Measurements from ENCODE around the gene CARMIL1.

CARMIL1 gene

GRCh38 chr6:25478973-25479372 lies 199.8 kb downstream of the CARMIL1 start:
- Histone ChIP-seq H3K14ac (ENCODE audit: low read length) (no peak overlapping the region), H3K9ac (ENCODE audit: low read length) (no peak overlapping the region)
- no CpG with 5 or more reads among the region's 1 CpG for WGBS (ENCODE audit: extremely low coverage, insufficient coverage, insufficient read length)

GRCh38 chr6:25481267-25481666 lies 202.1 kb downstream of the CARMIL1 start:
- H2BK5ac ChIP-seq (ENCODE audit: low read depth, low read length, poor library complexity): no peak overlapping the region
- no peak overlapping the region for H3K23ac ChIP-seq (ENCODE audit: low read length)
- H3K4me1 ChIP-seq (ENCODE audit: control insufficient read depth in 1 of 2, insufficient read depth in 2 of 2, low read length in 2 of 2): peaks cover 2 to 6% of the 10 kb centered on the region in 2 experiments
- WGBS (ENCODE audit: extremely low coverage, insufficient coverage, insufficient read length): no CpG with 5 or more reads among the region's 1 CpG
- no peak overlapping the region for H4K91ac ChIP-seq (ENCODE audit: low read depth, low read length)
- no peak overlapping the region for H2AFZ ChIP-seq (ENCODE audit: insufficient read depth, low read length, poor library complexity)
- H3K36me3 ChIP-seq (ENCODE audit: control insufficient read depth in 1 of 2, insufficient read depth in 2 of 2, low read length in 2 of 2): no peaks in the 10 kb centered on the region
- H3K9me3 ChIP-seq (ENCODE audit: insufficient read depth, low read depth, low read length): no peaks in the 10 kb centered on the region
- H3K27ac ChIP-seq (ENCODE audit: low read depth, low read length): no peak overlapping the region
- H3K4ac ChIP-seq (ENCODE audit: low read depth, low read length): no peak overlapping the region
- H2AK5ac ChIP-seq (ENCODE audit: low read length): no peak overlapping the region
- no peak overlapping the region for H3K18ac ChIP-seq (ENCODE audit: low read length)
- no peak overlapping the region for H3K4me3 ChIP-seq (ENCODE audit: low read depth, low read length)
- no peaks in the 10 kb centered on the region for H3K79me2 ChIP-seq (ENCODE audit: control insufficient read depth, insufficient read depth, low read length, poor library complexity)
- H3K14ac ChIP-seq (ENCODE audit: low read length): no peak overlapping the region
- H3K9ac ChIP-seq (ENCODE audit: low read length): no peak overlapping the region
- H2BK12ac ChIP-seq (ENCODE audit: low read length): no peak overlapping the region
- DNase-seq: peak; percentile 17 to 76
- no peak overlapping the region for H2BK120ac ChIP-seq (ENCODE audit: insufficient read depth, low read length, poor library complexity)
- peaks cover 2% of the 10 kb centered on the region for H3K79me1 ChIP-seq (ENCODE audit: low read length)
- H4K12ac ChIP-seq (ENCODE audit: low read depth, low read length): no peak overlapping the region
- no peaks in the 10 kb centered on the region for H3K27me3 ChIP-seq (ENCODE audit: insufficient read depth, low read length)
- H3K4me2 ChIP-seq (ENCODE audit: low read length): no peak overlapping the region
- H4K8ac ChIP-seq (ENCODE audit: low read depth, low read length): no peak overlapping the region

More at GRCh38 chr6:25478973-25479372, 199.8 kb downstream of the CARMIL1 start:
- H4K8ac ChIP-seq (ENCODE audit: low read depth, low read length): no peak overlapping the region
- H3K27ac ChIP-seq (ENCODE audit: low read depth, low read length): no peak overlapping the region
- no peak overlapping the region for H2BK120ac ChIP-seq (ENCODE audit: insufficient read depth, low read length, poor library complexity)
- no peaks in the 10 kb centered on the region for H3K79me2 ChIP-seq (ENCODE audit: control insufficient read depth, insufficient read depth, low read length, poor library complexity)
- H3K4me1 ChIP-seq (ENCODE audit: control insufficient read depth in 1 of 2, insufficient read depth in 2 of 2, low read length in 2 of 2): peaks cover 2 to 6% of the 10 kb centered on the region in 2 experiments
- no peak overlapping the region for H2BK5ac ChIP-seq (ENCODE audit: low read depth, low read length, poor library complexity)
- no peak overlapping the region for H3K4me2 ChIP-seq (ENCODE audit: low read length)
- no peak overlapping the region for H2BK12ac ChIP-seq (ENCODE audit: low read length)
- H3K36me3 ChIP-seq (ENCODE audit: control insufficient read depth in 1 of 2, insufficient read depth in 2 of 2, low read length in 2 of 2): no peaks in the 10 kb centered on the region
- no peak for DNase-seq
- H3K27me3 ChIP-seq (ENCODE audit: insufficient read depth, low read length): no peaks in the 10 kb centered on the region
- H3K18ac ChIP-seq (ENCODE audit: low read length): no peak overlapping the region
- no peak overlapping the region for H3K4ac ChIP-seq (ENCODE audit: low read depth, low read length)
- H4K12ac ChIP-seq (ENCODE audit: low read depth, low read length): no peak overlapping the region
- H2AFZ ChIP-seq (ENCODE audit: insufficient read depth, low read length, poor library complexity): no peak overlapping the region
- peaks cover 2% of the 10 kb centered on the region for H3K79me1 ChIP-seq (ENCODE audit: low read length)
- no peaks in the 10 kb centered on the region for H3K9me3 ChIP-seq (ENCODE audit: insufficient read depth, low read depth, low read length)
- no peak overlapping the region for H3K23ac ChIP-seq (ENCODE audit: low read length)
- no peak overlapping the region for H4K91ac ChIP-seq (ENCODE audit: low read depth, low read length)
- no peak overlapping the region for H2AK5ac ChIP-seq (ENCODE audit: low read length)
- H3K4me3 ChIP-seq (ENCODE audit: low read depth, low read length): no peak overlapping the region

- Histone ChIP-seq H4K91ac (ENCODE audit: low read depth, low read length) (no peak overlapping the region), H3K23ac (ENCODE audit: low read length) (no peak overlapping the region), H3K79me2 (ENCODE audit: control insufficient read depth, insufficient read depth, low read length, poor library complexity) (no peaks in the 10 kb centered on the region), H3K9me3 (ENCODE audit: insufficient read depth, low read depth, low read length) (no peaks in the 10 kb centered on the region), H2AFZ (ENCODE audit: insufficient read depth, low read length, poor library complexity) (no peak overlapping the region), H4K8ac (ENCODE audit: low read depth, low read length) (no peak overlapping the region), H3K14ac (ENCODE audit: low read length) (no peak overlapping the region), H3K4me3 (ENCODE audit: low read depth, low read length) (no peak overlapping the region), H3K18ac (ENCODE audit: low read length) (no peak overlapping the region), H3K27ac (ENCODE audit: low read depth, low read length) (no peak overlapping the region), H2BK5ac (ENCODE audit: low read depth, low read length, poor library complexity) (no peak overlapping the region), H3K79me1 (ENCODE audit: low read length) (no peaks in the 10 kb centered on the region), H2AK5ac (ENCODE audit: low read length) (no peak overlapping the region), H2BK120ac (ENCODE audit: insufficient read depth, low read length, poor library complexity) (no peak overlapping the region), H3K27me3 (ENCODE audit: insufficient read depth, low read length) (no peaks in the 10 kb centered on the region), H3K36me3 (ENCODE audit: control insufficient read depth in 1 of 2, insufficient read depth in 2 of 2, low read length in 2 of 2) (no peaks in the 10 kb centered on the region), H4K12ac (ENCODE audit: low read depth, low read length) (no peak overlapping the region), H3K4me2 (ENCODE audit: low read length) (no peak overlapping the region), H2BK12ac (ENCODE audit: low read length) (no peak overlapping the region), H3K4me1 (ENCODE audit: control insufficient read depth in 1 of 2, insufficient read depth in 2 of 2, low read length in 2 of 2) (no peaks in the 10 kb centered on the region), H3K4ac (ENCODE audit: low read depth, low read length) (no peak overlapping the region), H3K9ac (ENCODE audit: low read length) (no peak overlapping the region)
- no CpG with 5 or more reads among the region's 1 CpG for WGBS (ENCODE audit: extremely low coverage, insufficient coverage, insufficient read length)
- no peak for DNase-seq
These were observed 203.8 kb downstream of the CARMIL1 start for GRCh38 chr6:25482996-25483395.

- Histone ChIP-seq H3K23ac (ENCODE audit: low read length) (no peak overlapping the region), H3K18ac (ENCODE audit: low read length) (no peak overlapping the region), H3K79me2 (ENCODE audit: control insufficient read depth, insufficient read depth, low read length, poor library complexity) (no peaks in the 10 kb centered on the region), H3K36me3 (ENCODE audit: control insufficient read depth in 1 of 2, insufficient read depth in 2 of 2, low read length in 2 of 2) (peaks cover 0 to under 1% of the 10 kb centered on the region in 2 experiments), H3K4me3 (ENCODE audit: low read depth, low read length) (no peak overlapping the region), H3K4ac (ENCODE audit: low read depth, low read length) (no peak overlapping the region), H2BK120ac (ENCODE audit: insufficient read depth, low read length, poor library complexity) (no peak overlapping the region), H2BK5ac (ENCODE audit: low read depth, low read length, poor library complexity) (no peak overlapping the region), H3K4me1 (ENCODE audit: control insufficient read depth in 1 of 2, insufficient read depth in 2 of 2, low read length in 2 of 2) (no peaks in the 10 kb centered on the region), H3K27ac (ENCODE audit: low read depth, low read length) (no peak overlapping the region), H3K79me1 (ENCODE audit: low read length) (no peaks in the 10 kb centered on the region), H3K9ac (ENCODE audit: low read length) (no peak overlapping the region), H3K27me3 (ENCODE audit: insufficient read depth, low read length) (no peaks in the 10 kb centered on the region), H3K4me2 (ENCODE audit: low read length) (no peak overlapping the region), H2AFZ (ENCODE audit: insufficient read depth, low read length, poor library complexity) (no peak overlapping the region), H4K12ac (ENCODE audit: low read depth, low read length) (no peak overlapping the region), H2AK5ac (ENCODE audit: low read length) (no peak overlapping the region), H4K91ac (ENCODE audit: low read depth, low read length) (no peak overlapping the region), H3K14ac (ENCODE audit: low read length) (no peak overlapping the region), H2BK12ac (ENCODE audit: low read length) (no peak overlapping the region), H3K9me3 (ENCODE audit: insufficient read depth, low read depth, low read length) (no peaks in the 10 kb centered on the region), H4K8ac (ENCODE audit: low read depth, low read length) (no peak overlapping the region)
- no CpG with 5 or more reads among the region's 5 CpGs for WGBS (ENCODE audit: extremely low coverage, insufficient coverage, insufficient read length)
- DNase-seq: no peak
These were observed 204.8 kb downstream of the CARMIL1 start for GRCh38 chr6:25483943-25484342.
